Measurements from ENCODE around the gene SFR1. TPM values are rescaled to one million over a fixed set of nuclear protein-coding genes. Genes with fewer than 3 reads are reported as not detected.

Gene SFR1
- total RNA-seq, 1 donor from 2014 or later, result 6.9 TPM

- no peaks in the 10 kb centered on the region for H3K27me3 Mint-ChIP-seq
- no peaks in the 10 kb centered on the region for H3K36me3 Mint-ChIP-seq (ENCODE audit: insufficient read depth)
- H3K27ac Mint-ChIP-seq, result no peak overlapping the region
- H3K9me3 Mint-ChIP-seq (ENCODE audit: low read depth), result no peaks in the 10 kb centered on the region
- no peak for DNase-seq (ENCODE audit: low spot score, unreplicated experiment)
- H3K4me1 Mint-ChIP-seq (ENCODE audit: low read depth), result peaks cover 21% of the 10 kb centered on the region
- H3K4me3 Mint-ChIP-seq (ENCODE audit: low read depth), result no peak overlapping the region
- TF ChIP-seq, protein P1, sequence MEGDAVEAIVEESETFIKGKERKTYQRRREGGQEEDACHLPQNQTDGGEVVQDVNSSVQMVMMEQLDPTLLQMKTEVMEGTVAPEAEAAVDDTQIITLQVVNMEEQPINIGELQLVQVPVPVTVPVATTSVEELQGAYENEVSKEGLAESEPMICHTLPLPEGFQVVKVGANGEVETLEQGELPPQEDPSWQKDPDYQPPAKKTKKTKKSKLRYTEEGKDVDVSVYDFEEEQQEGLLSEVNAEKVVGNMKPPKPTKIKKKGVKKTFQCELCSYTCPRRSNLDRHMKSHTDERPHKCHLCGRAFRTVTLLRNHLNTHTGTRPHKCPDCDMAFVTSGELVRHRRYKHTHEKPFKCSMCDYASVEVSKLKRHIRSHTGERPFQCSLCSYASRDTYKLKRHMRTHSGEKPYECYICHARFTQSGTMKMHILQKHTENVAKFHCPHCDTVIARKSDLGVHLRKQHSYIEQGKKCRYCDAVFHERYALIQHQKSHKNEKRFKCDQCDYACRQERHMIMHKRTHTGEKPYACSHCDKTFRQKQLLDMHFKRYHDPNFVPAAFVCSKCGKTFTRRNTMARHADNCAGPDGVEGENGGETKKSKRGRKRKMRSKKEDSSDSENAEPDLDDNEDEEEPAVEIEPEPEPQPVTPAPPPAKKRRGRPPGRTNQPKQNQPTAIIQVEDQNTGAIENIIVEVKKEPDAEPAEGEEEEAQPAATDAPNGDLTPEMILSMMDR (IDR thresholded peaks at IDR 0.05; ENCODE audit: unreplicated experiment), result no peak
Observed at GRCh38 chr10:104117839-104118323, 4.1 kb upstream of the SFR1 start.

DNA sequence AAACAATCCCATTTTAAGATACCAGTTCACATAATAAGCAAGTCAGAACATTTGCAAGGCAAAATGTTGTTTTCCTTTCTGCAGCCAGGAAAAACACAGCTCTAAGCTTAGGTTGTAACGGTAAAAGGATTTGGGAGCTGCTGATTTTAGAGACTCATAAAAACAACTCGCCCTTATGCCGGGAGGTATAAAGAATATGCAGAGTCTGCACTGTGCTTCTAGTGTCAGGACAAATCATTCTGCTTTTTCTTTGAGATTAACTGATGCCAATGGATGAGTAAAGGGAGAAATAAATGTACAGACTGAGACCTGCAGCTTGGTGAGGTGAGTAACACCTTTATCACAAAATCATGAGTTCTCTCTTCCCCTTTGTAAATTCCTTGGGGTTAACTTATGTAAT, 2.0 kb upstream of the SFR1 start:
- H3K9me3 Mint-ChIP-seq (ENCODE audit: low read depth), result no peaks in the 10 kb centered on the region
- TF ChIP-seq, protein P1 (IDR thresholded peaks at IDR 0.05; ENCODE audit: unreplicated experiment), result no peak
- DNase-seq (ENCODE audit: low spot score, unreplicated experiment), result no peak
- H3K4me1 Mint-ChIP-seq (ENCODE audit: low read depth), result peaks cover 14% of the 10 kb centered on the region
- no peaks in the 10 kb centered on the region for H3K36me3 Mint-ChIP-seq (ENCODE audit: insufficient read depth)
- no peaks in the 10 kb centered on the region for H3K27me3 Mint-ChIP-seq
- peak overlapping the region; percentile 27 for H3K27ac Mint-ChIP-seq
- H3K4me3 Mint-ChIP-seq (ENCODE audit: low read depth), result no peak overlapping the region

DNA sequence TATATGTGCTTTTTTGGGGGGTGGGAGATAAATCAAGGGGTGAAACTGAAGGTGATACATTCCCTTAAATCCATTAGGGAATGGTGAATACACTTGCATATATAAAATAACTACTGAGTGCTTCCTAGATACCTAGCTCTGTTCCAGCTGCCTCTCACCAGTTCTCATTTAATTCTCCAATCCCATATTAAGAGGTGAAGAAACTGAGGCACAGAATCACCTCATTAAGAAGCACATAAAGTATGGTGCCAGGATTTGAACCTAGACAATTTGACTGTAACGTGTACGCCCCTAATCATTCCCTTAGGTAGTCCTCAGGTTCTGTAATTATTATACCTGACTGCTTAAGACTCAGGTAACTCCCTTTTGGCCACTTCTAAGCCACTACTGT, 1.5 kb upstream of the SFR1 start:
- Mint-ChIP-seq H3K9me3 (ENCODE audit: low read depth) (no peaks in the 10 kb centered on the region), H3K27ac (peak overlapping the region; percentile 100), H3K4me3 (ENCODE audit: low read depth) (peak overlapping the region; percentile 89), H3K27me3 (no peaks in the 10 kb centered on the region), H3K36me3 (ENCODE audit: insufficient read depth) (no peaks in the 10 kb centered on the region), H3K4me1 (ENCODE audit: low read depth) (peaks cover 11% of the 10 kb centered on the region)
- DNase-seq (ENCODE audit: low spot score, unreplicated experiment), result no peak
- TF ChIP-seq, protein P1 (IDR thresholded peaks at IDR 0.05; ENCODE audit: unreplicated experiment), result no peak

DNA sequence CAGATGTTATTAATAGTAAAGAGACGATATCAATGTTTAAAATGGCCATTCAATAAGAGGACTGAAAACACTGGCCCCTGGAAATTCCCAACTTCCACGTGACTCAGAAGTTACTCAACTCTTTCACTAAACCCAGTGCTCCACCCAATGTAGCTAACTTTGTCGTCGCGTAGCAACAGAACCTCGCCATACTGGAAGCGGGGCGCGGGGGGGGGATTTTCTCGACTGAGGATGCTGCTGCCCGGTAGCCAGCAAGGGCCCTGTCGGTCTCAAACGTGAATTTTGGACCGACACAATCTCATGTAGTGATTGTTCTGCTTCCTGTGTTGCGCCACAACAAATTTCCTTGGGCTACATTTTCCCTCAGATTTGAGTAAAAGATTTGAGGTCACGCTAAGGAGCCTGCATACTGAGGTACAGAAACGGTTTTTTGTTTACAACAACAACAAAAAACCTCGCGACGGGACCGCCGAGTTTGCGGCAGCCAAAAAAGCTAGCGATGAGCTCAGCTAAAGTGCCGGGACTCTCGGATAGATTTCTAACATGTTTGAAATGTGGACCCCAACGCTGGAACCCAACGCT, 977 bp upstream of the SFR1 start:
- Mint-ChIP-seq H3K4me3 (ENCODE audit: low read depth) (peak overlapping the region; percentile 89), H3K27ac (peak overlapping the region; percentile 100), H3K27me3 (no peaks in the 10 kb centered on the region), H3K4me1 (ENCODE audit: low read depth) (peaks cover 11% of the 10 kb centered on the region), H3K36me3 (ENCODE audit: insufficient read depth) (no peaks in the 10 kb centered on the region), H3K9me3 (ENCODE audit: low read depth) (no peaks in the 10 kb centered on the region)
- peak; percentile 55 for DNase-seq (ENCODE audit: low spot score, unreplicated experiment)
- TF ChIP-seq, protein P1 (IDR thresholded peaks at IDR 0.05; ENCODE audit: unreplicated experiment), result no peak

GRCh38 chr10:104122225-104123107, 495 bp downstream of the SFR1 start:
- Mint-ChIP-seq H3K36me3 (ENCODE audit: insufficient read depth) (no peaks in the 10 kb centered on the region), H3K27me3 (no peaks in the 10 kb centered on the region), H3K27ac (peak overlapping the region; percentile 98), H3K4me1 (ENCODE audit: low read depth) (peaks cover 11% of the 10 kb centered on the region), H3K4me3 (ENCODE audit: low read depth) (peak overlapping the region; percentile 89), H3K9me3 (ENCODE audit: low read depth) (no peaks in the 10 kb centered on the region)
- no peak for DNase-seq (ENCODE audit: low spot score, unreplicated experiment)
- TF ChIP-seq, protein P1 (IDR thresholded peaks at IDR 0.05; ENCODE audit: unreplicated experiment), result no peak
